CD4-positive, alpha-beta T cell treated with Interleukin-1 beta for 1 hour (primary cell): Measurements from ENCODE around the gene ENKD1.

Experiments used
- DNase-seq, 2 donors: peaks; one replicate each; pipeline ENCODE4 v3.0.0-alpha.2; 2020 to 2022

The ENKD1 gene

GRCh38 chr16:67648088-67648763 lies 18.3 kb downstream of the ENKD1 start:
- no peak for DNase-seq

GRCh38 chr16:67647681-67648080 lies 18.9 kb downstream of the ENKD1 start:
- no peak for DNase-seq

GRCh38 chr16:67647111-67647651 lies 19.4 kb downstream of the ENKD1 start:
- DNase-seq: no peak

GRCh38 chr16:67645397-67646121 lies 21.0 kb downstream of the ENKD1 start:
- DNase-seq: no peak

- DNase-seq: no peak
These were observed 22.5 kb downstream of the ENKD1 start for GRCh38 chr16:67644038-67644437.

- no peak for DNase-seq
These were observed 24.5 kb downstream of the ENKD1 start for GRCh38 chr16:67641779-67642708.

GRCh38 chr16:67637625-67638024 lies 28.9 kb downstream of the ENKD1 start:
- no peak for DNase-seq

GRCh38 chr16:67636713-67637112 lies 29.8 kb downstream of the ENKD1 start:
- no peak for DNase-seq

- no peak for DNase-seq
These were observed 34.0 kb downstream of the ENKD1 start for GRCh38 chr16:67632415-67633172.

- DNase-seq: no peak
These were observed 38.3 kb downstream of the ENKD1 start for GRCh38 chr16:67628216-67628615.

- DNase-seq: no peak
These were observed 52.7 kb downstream of the ENKD1 start for GRCh38 chr16:67613808-67614207.
